ENCODE measurements around the gene SCAPER. TPM values are rescaled to one million over a fixed set of nuclear protein-coding genes. Genes with fewer than 3 reads are reported as not detected.

The SCAPER gene
- total and polyA plus RNA-seq, 10 of the 15 experiments (the other 5 are each of a cell fraction or from before 2014, with no cell fraction given) = 1.0 to 7.7 (median 3.9) TPM

- TF ChIP-seq ETV6 (conservative IDR thresholded peaks at IDR 0.05 in 1 of 2, IDR thresholded peaks at IDR 0.05 in 1 of 2; ENCODE audit: borderline replicate concordance in 1 of 2, low read depth in 1 of 2) (no peak), RELB (IDR thresholded peaks at IDR 0.05; ENCODE audit: low read depth) (peak; percentile 89), YBX1 (IDR thresholded peaks at IDR 0.05) (no peak), GATAD2B (conservative IDR thresholded peaks at IDR 0.05; ENCODE audit: low read depth) (no peak; the same call in 1 of the 2 replicates), CUX1 (IDR thresholded peaks at IDR 0.05; ENCODE audit: insufficient replicate concordance, low read depth, low read length) (no peak), HDGF (IDR thresholded peaks at IDR 0.05) (no peak), SREBF1 (IDR thresholded peaks at IDR 0.05; ENCODE audit: low read length) (no peak), ZBTB11 (CRISPR knock-in tag; IDR thresholded peaks at IDR 0.05) (no peak), CREM (IDR thresholded peaks at IDR 0.05; ENCODE audit: low read depth) (peak; percentile 34; the same call in 1 of the 2 replicates), NBN (IDR thresholded peaks at IDR 0.05) (peak; percentile 98), BACH1 (IDR thresholded peaks at IDR 0.05; ENCODE audit: borderline replicate concordance) (peak; percentile 95; the same call in 1 of the 2 replicates), FOXK2 (IDR thresholded peaks at IDR 0.05) (no peak), RB1 (IDR thresholded peaks at IDR 0.05; ENCODE audit: borderline replicate concordance) (no peak), ZNF24 (IDR thresholded peaks at IDR 0.05) (peak; percentile 65), NFYA (IDR thresholded peaks at IDR 0.05; ENCODE audit: borderline replicate concordance, low read depth, low read length) (no peak), RBBP5 (conservative IDR thresholded peaks at IDR 0.05) (no peak), CHD1 (IDR thresholded peaks at IDR 0.05; ENCODE audit: low read depth, low read length) (no peak), CEBPB (IDR thresholded peaks at IDR 0.05; ENCODE audit: borderline replicate concordance in 1 of 2, low read depth in 2 of 2, low read length in 2 of 2) (no peak), POLR2A (IDR thresholded peaks at IDR 0.05; ENCODE audit: low read depth, low read length) (no peak), NR2C2 (IDR thresholded peaks at IDR 0.05; ENCODE audit: borderline replicate concordance, control insufficient read depth, insufficient read length, low read depth) (no peak), RFX5 (IDR thresholded peaks at IDR 0.05; ENCODE audit: low read depth, low read length) (no peak), MXI1 (IDR thresholded peaks at IDR 0.05; ENCODE audit: low read depth, low read length) (no peak), SP1 (IDR thresholded peaks at IDR 0.05; ENCODE audit: low read depth, low read length) (no peak), HDAC2 (IDR thresholded peaks at IDR 0.05) (no peak)
These were observed 193.8 kb downstream of the SCAPER start (continued) for GRCh38 chr15:76711351-76711827.

All from GM12878 (cell line).